ENCODE results near the gene VSIG10L2.

The VSIG10L2 gene

DNA sequence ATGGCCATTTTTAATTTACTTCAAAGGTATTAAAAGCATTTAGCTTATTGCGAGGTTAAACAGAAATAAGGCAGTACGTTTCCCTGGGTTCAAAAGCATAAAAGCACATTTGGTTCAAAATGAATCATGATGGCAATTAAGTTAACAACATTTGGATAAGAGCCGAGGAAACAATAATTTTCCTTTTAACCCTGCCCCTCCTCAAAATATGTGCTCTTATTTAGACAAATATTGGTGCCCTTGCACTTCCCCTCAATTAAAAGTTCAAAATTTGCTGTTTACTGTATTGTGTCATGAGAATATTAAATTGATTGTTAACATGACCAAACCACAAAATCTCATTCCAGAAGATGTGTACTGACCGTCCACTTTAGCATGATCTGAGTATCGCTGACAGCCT lies 48.7 kb downstream of the VSIG10L2 start:
- DNase-seq (ENCODE audit: extremely low spot score, insufficient read length, low read depth) (no peak), FAIRE-seq (no peak)

DNA sequence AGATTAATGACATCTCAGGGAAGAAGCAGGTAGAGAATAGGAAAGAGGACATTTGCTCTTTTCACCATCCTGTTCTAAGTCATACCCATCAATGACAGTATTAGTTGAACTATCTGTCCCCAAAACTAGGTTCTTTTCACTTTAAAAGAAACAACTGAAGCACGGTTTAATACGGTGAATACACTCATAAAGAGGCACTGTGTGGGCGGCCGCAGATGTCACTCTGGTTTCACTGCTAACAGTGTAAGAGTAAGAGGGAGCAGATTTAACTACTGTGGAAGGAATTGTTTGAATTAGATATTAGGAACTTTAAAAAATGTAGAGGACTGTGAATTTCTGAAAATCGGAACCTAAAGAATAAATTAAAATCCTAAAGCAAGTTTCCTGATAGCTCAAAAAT lies 49.5 kb downstream of the VSIG10L2 start:
- FAIRE-seq: no peak
- no peak for DNase-seq (ENCODE audit: extremely low spot score, insufficient read length, low read depth)

DNA sequence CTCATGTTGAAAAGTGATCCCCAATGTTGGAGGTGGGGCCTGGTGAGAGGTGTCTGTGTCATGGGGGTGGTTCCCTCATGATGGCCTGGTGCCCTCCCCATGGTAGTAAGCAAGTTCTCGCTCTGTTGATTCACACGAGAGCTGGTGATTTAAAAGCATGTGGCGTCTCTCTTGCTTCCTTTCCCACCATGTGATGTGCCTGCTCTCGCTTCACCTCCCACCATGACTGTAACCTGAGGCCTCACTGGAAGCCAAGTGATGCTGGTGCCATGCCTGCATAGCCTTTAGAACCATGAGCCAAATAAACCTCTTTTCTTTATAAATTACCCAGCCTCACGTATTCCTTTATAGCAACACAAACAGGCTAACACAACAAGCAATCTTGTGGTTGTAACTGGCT lies 52.4 kb downstream of the VSIG10L2 start:
- DNase-seq (ENCODE audit: extremely low spot score, insufficient read length, low read depth) (no peak), FAIRE-seq (no peak)

DNA sequence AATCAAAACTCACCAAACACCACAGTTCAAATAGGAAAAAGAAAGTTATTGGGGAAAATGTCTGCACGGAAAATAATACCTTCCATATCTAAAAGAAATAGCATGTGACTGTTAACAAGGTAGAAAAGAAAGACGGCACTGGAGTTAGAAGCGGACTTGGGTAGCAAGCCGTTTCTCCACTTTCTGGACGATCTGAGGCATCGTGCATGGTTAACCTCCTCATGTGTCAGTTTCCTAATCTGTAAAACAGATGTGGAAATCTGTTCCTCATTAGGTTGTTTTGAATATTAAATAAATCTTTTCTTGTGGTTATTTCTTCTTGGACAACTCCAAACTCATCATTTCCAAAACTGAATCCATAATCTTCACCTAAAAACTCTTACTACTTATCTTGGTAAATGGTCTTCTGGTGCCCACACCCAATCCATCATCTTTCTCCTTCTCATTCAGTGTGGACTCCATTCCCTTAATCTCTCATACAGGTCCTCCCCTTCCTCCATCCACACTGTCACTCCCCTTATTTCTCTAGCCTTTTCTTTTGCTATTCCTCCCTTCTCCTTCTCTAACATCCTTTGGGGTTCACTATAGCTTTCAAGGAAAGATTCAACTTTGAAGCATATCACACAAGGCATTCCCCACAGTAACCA lies 53.5 kb downstream of the VSIG10L2 start:
- no peak for DNase-seq (ENCODE audit: extremely low spot score, insufficient read length, low read depth)
- no peak for FAIRE-seq

DNA sequence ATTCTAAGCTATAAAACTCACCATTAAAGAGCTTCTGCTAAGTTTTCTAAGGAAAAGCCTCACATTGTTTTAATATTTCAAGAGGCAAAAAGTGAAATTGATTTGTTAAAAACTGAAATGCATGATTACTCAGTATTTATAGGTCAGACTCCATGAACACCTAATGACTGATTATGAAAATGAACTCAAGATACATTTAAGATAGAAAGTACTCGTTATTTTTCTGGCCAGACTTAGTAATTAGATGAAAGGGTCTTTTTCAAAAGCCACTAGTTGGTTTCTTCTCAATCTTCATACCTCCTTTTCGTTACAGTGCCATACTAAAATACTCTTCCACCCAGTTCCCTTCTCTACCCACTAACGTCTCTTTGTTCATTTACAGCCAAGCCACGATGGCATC lies 56.3 kb downstream of the VSIG10L2 start:
- FAIRE-seq (no peak), DNase-seq (ENCODE audit: extremely low spot score, insufficient read length, low read depth) (no peak)
